ENCODE measurements around the gene PTPRQ.
"Not testable (repeated sequence)": the region's sequence is repeated elsewhere in the genome, so short reads cannot be mapped to it uniquely, and the experiment has no call there.

Gene PTPRQ

GRCh38 chr12:80443974-80444666 is at the start of gene PTPRQ:
Gene PTPRQ (plus strand): TSS chr12:80444235. CDS start chr12:80444346, 111 bp downstream.
- DNase-seq: no peak

GRCh38 chr12:80400571-80400991 is 43.5 kb upstream of the PTPRQ start:
- DNase-seq: no peak

GRCh38 chr12:80401191-80401590 is 42.8 kb upstream of the PTPRQ start:
- no peak for DNase-seq

- no peak for DNase-seq
These were observed 39.4 kb upstream of the PTPRQ start for GRCh38 chr12:80404629-80405028.

- no peak for DNase-seq
These were observed 37.8 kb upstream of the PTPRQ start for GRCh38 chr12:80406253-80406652.

- no peak for DNase-seq
These were observed 32.2 kb upstream of the PTPRQ start for GRCh38 chr12:80411787-80412186.

- no peak for DNase-seq
These were observed 31.6 kb upstream of the PTPRQ start for GRCh38 chr12:80412343-80412953.

- DNase-seq: no peak
These were observed 30.6 kb upstream of the PTPRQ start for GRCh38 chr12:80413462-80413861.

- no peak for DNase-seq
These were observed 28.6 kb upstream of the PTPRQ start for GRCh38 chr12:80415466-80415865.

- no peak for DNase-seq
These were observed 24.4 kb upstream of the PTPRQ start for GRCh38 chr12:80419644-80420043.

GRCh38 chr12:80420075-80420474 is 24.0 kb upstream of the PTPRQ start:
- DNase-seq: no peak

- no peak for DNase-seq
These were observed 21.5 kb upstream of the PTPRQ start for GRCh38 chr12:80422550-80422949.

GRCh38 chr12:80432061-80432460 is 12.0 kb upstream of the PTPRQ start:
- no peak for DNase-seq

GRCh38 chr12:80441921-80442320 is 2.1 kb upstream of the PTPRQ start:
- no peak for DNase-seq

GRCh38 chr12:80442426-80443222 is 1.4 kb upstream of the PTPRQ start:
- no peak for DNase-seq

GRCh38 chr12:80445083-80445793 is 1.2 kb downstream of the PTPRQ start:
- no peak for DNase-seq

- DNase-seq: no peak
These were observed 12.5 kb downstream of the PTPRQ start for GRCh38 chr12:80456513-80456912.

GRCh38 chr12:80460972-80461371 is 16.9 kb downstream of the PTPRQ start:
- DNase-seq: no peak

GRCh38 chr12:80461851-80462250 is 17.8 kb downstream of the PTPRQ start:
- DNase-seq: not testable (repeated sequence)

GRCh38 chr12:80469681-80470080 is 25.6 kb downstream of the PTPRQ start:
- no peak for DNase-seq

- no peak for DNase-seq
These were observed 26.4 kb downstream of the PTPRQ start for GRCh38 chr12:80470403-80470802.

- no peak for DNase-seq
These were observed 28.2 kb downstream of the PTPRQ start for GRCh38 chr12:80472236-80472635.

- no peak for DNase-seq
These were observed 29.0 kb downstream of the PTPRQ start for GRCh38 chr12:80472911-80473500.
